MM.1S (cell line): ENCODE data around the gene SESN2.

ENCODE experiments used
- DNase-seq: peaks from one replicate; pipeline ENCODE4 v3.0.0-alpha.2; 2015
- H2AFZ ChIP-seq: fragments of 300-600 bp; sonication (generic); 2 replicates; pipeline ENCODE4 v1.6.0; 2016; ENCODE audit warnings: antibody characterized with exemption, low read length
- H3F3A ChIP-seq: fragments of 300-600 bp; sonication (generic); 2 replicates; pipeline ENCODE4 v1.6.1; 2016; ENCODE audit warnings: mild to moderate bottlenecking, antibody characterized with exemption, low read length, moderate library complexity, mixed read lengths; ENCODE audit not compliant: insufficient read depth
- H3K27ac ChIP-seq: fragments of 300-600 bp; sonication (generic); 2 replicates; pipeline ENCODE4 v1.5.1; 2016; ENCODE audit warnings: mild to moderate bottlenecking, low read length
- H3K27me3 ChIP-seq: fragments of 300-600 bp; sonication (generic); replicated peaks from 2 replicates; pipeline ENCODE4 v1.6.0; 2016; ENCODE audit warnings: low read length; ENCODE audit not compliant: insufficient read depth
- H3K36me3 ChIP-seq: fragments of 300-600 bp; sonication (generic); replicated peaks from 2 replicates; pipeline ENCODE4 v1.6.1; 2016; ENCODE audit warnings: mild to moderate bottlenecking, low read length, mixed read lengths; ENCODE audit not compliant: insufficient read depth
- H3K4me1 ChIP-seq: fragments of 300-600 bp; sonication (generic); 2 replicates; pipeline ENCODE4 v1.6.1; 2016; ENCODE audit warnings: low read length, mixed read lengths
- H3K4me2 ChIP-seq: fragments of 300-600 bp; sonication (generic); 2 replicates; pipeline ENCODE4 v1.6.0; 2016; ENCODE audit warnings: low read depth, low read length
- H3K4me3 ChIP-seq: fragments of 300-600 bp; sonication (generic); 2 replicates; pipeline ENCODE4 v1.5.1; 2016; ENCODE audit warnings: low read length, mixed read lengths
- H3K79me2 ChIP-seq: fragments of 300-600 bp; sonication (generic); 2 replicates; pipeline ENCODE4 v1.6.1; 2016; ENCODE audit warnings: mixed run types, low read length, mixed read lengths
- H3K9ac ChIP-seq: fragments of 300-600 bp; sonication (generic); 2 replicates; pipeline ENCODE4 v1.6.1; 2016; ENCODE audit warnings: low read length, mixed read lengths
- H3K9me2 ChIP-seq: fragments of 300-600 bp; sonication (generic); replicated peaks from 2 replicates; pipeline ENCODE4 v1.6.1; 2016; ENCODE audit warnings: mild to moderate bottlenecking, low read length, mixed read lengths; ENCODE audit not compliant: insufficient read depth
- H3K9me3 ChIP-seq: fragments of 300-600 bp; sonication (generic); replicated peaks from 2 replicates; pipeline ENCODE4 v1.6.1; 2016; ENCODE audit warnings: mild to moderate bottlenecking, low read length, mixed read lengths; ENCODE audit not compliant: insufficient read depth
- H4K20me1 ChIP-seq: fragments of 300-600 bp; sonication (generic); 2 replicates; pipeline ENCODE4 v1.6.1; 2016; ENCODE audit warnings: mild to moderate bottlenecking, low read length, moderate library complexity, mixed read lengths; ENCODE audit not compliant: insufficient read depth
- EZH2 ChIP-seq: fragments of 300-600 bp; sonication (generic); optimal IDR thresholded peaks from 2 replicates; pipeline ENCODE3; 2017; ENCODE audit warnings: low read depth, mild to moderate bottlenecking, antibody characterized with exemption, low read length, mixed read lengths
- EZH2phosphoT487 ChIP-seq: fragments of 300-600 bp; sonication (generic); IDR thresholded peaks from 2 replicates; pipeline ENCODE4 v1.6.1; 2018; ENCODE audit warnings: antibody characterized with exemption, low read length
- TF ChIP-seq, protein P1 (sequence below): fragments of 300-600 bp; sonication (generic); IDR thresholded peaks from 2 replicates; pipeline ENCODE4 v1.5.1; 2016; ENCODE audit warnings: antibody characterized with exemption, low read length, mixed read lengths

Gene SESN2

DNA sequence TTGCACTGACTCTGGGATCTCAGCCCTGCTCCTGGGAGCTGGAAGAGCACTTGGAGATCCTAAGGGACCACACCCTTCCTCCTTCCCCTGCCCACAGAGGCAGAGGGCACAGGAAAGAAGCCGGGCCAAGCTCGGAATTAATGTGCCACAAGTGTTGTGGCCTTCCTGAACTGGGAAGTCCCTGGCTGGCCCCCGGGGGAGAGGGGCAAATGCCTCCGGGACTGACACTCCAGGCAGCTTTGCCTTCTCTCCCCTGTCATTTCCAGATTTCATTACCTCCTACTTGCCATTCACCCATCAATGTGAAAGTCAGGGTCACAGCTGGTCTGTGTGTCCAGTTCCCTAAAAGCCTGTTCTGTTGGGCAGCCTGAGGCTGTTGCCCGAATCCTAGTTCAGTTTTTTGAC is 21.7 kb downstream of the SESN2 start:
- no peak for DNase-seq
- Histone ChIP-seq H3K4me3 (no peak overlapping the region), H3K9ac (no peak overlapping the region), H3K27ac (no peak overlapping the region), H3K9me2 (no peaks in the 10 kb centered on the region), H3F3A (no peaks in the 10 kb centered on the region), H4K20me1 (no peaks in the 10 kb centered on the region), H3K79me2 (no peaks in the 10 kb centered on the region), H3K36me3 (no peaks in the 10 kb centered on the region), H3K4me1 (no peaks in the 10 kb centered on the region), H3K9me3 (no peaks in the 10 kb centered on the region), H3K27me3 (no peaks in the 10 kb centered on the region), H2AFZ (no peak overlapping the region), H3K4me2 (no peak overlapping the region)
- TF ChIP-seq, protein P1, sequence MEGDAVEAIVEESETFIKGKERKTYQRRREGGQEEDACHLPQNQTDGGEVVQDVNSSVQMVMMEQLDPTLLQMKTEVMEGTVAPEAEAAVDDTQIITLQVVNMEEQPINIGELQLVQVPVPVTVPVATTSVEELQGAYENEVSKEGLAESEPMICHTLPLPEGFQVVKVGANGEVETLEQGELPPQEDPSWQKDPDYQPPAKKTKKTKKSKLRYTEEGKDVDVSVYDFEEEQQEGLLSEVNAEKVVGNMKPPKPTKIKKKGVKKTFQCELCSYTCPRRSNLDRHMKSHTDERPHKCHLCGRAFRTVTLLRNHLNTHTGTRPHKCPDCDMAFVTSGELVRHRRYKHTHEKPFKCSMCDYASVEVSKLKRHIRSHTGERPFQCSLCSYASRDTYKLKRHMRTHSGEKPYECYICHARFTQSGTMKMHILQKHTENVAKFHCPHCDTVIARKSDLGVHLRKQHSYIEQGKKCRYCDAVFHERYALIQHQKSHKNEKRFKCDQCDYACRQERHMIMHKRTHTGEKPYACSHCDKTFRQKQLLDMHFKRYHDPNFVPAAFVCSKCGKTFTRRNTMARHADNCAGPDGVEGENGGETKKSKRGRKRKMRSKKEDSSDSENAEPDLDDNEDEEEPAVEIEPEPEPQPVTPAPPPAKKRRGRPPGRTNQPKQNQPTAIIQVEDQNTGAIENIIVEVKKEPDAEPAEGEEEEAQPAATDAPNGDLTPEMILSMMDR, result no peak
- TF ChIP-seq EZH2 (no peak), EZH2phosphoT487 (no peak)

DNA sequence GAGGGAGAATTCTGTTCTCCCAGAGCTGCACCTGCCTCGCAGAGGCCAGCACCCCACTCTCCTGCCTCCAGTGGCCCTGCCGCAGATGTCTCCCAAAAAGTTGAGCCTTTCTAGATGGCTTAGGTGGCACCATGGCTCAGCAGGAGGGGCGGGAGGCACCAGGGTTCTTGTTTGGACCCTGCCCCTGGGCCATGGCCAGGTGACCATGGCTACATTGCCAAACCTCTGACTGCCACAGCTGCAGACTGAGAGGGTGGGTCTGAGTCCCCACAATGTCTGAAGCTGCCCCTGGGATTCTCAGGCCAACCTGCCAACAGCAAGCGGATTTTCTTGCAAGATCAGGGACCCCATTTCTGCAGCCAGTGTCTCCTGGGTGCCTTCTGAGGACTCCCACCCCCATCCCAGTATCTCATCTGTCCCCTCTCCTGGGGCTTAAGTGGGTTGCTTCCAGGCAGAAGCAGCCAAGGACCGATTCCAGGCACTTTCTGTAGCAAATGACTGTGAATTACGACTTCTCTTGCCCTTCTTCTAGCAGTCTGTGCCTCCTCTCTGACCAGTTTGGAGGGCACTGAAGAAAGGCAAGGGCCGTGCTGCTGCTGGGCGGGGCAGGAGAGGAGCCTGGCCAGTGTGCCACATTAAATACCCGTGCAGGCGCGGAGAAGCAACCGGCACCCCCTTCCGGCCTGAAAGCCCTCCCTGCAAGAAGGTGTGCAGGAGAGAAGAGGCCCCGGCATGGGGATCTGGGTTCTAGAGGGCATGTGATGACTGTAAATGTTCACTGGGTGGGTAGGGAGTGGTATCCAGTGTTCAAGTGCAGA is 22.5 kb downstream of the SESN2 start:
- Histone ChIP-seq H3K9me2 (no peaks in the 10 kb centered on the region), H3K4me2 (no peak overlapping the region)

DNA sequence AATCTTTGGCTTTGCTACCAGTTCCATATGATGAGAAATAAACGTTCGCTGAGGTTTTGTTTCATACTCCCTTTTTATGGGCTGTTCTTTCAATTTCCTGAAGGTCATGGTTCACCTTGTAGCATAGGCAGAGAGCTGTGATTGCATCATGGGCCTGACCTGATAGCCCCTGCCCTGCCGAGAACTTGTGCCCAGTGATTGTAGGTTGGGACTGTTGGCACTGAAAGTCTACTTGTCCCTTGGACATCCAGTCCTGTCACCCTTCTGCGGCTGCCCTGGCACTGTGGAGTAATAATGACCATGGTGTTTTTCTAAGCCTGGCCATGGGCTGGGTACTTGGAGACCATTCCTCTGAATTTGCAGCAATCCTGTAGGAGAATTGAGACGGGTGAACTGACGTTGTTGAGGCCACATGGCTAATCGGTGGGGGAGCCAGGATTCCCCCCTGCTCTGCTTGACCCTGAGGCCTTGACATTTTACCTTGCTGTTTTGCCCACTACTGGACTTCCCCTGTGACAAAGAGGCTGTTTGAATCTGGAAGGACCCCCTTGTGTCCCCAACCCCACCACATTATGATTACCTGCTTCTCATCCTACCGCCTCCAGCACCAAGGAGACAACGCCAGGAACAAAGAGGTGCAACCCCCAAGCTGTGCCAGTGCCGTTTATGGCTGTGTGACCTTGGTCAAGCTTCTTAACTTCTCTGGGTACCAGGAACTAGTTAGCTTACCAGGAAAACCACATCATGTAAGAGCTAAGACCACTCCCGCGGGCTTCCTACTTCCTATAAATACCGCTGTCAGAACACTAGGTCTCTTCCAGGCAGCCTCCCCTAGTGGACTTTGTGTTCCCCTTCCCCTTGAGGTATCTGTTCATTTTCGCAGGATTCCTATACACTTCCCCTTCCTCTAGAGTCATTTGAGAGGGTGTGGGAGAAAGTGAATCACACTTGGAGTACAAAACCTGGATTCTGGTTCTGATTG is 23.4 kb downstream of the SESN2 start:
- Histone ChIP-seq H3F3A (no peaks in the 10 kb centered on the region), H3K9ac (no peak overlapping the region), H2AFZ (no peak overlapping the region), H3K9me3 (no peaks in the 10 kb centered on the region), H3K9me2 (no peaks in the 10 kb centered on the region), H3K36me3 (no peaks in the 10 kb centered on the region), H3K4me1 (no peaks in the 10 kb centered on the region), H3K4me2 (no peak overlapping the region), H3K4me3 (no peak overlapping the region), H3K27ac (no peak overlapping the region), H3K27me3 (no peaks in the 10 kb centered on the region), H4K20me1 (no peaks in the 10 kb centered on the region), H3K79me2 (no peaks in the 10 kb centered on the region)
- TF ChIP-seq EZH2, result no peak
- TF ChIP-seq, protein P1, result no peak
- no peak for TF ChIP-seq EZH2phosphoT487
- no peak for DNase-seq

More for the DNA sequence above, 22.5 kb downstream of the SESN2 start:
- Histone ChIP-seq H2AFZ (no peak overlapping the region), H3F3A (no peaks in the 10 kb centered on the region), H3K27ac (no peak overlapping the region), H3K9ac (no peak overlapping the region), H3K9me3 (no peaks in the 10 kb centered on the region), H3K79me2 (no peaks in the 10 kb centered on the region), H3K27me3 (no peaks in the 10 kb centered on the region), H3K36me3 (no peaks in the 10 kb centered on the region), H4K20me1 (no peaks in the 10 kb centered on the region), H3K4me3 (no peak overlapping the region), H3K4me1 (no peaks in the 10 kb centered on the region)
- no peak for DNase-seq
- TF ChIP-seq EZH2phosphoT487 (no peak), EZH2 (no peak)
- TF ChIP-seq, protein P1, result no peak
